Omental fat pad (tissue), 4 donors: ENCODE measurements around the gene PATZ1. TPM values are rescaled to one million over a fixed set of nuclear protein-coding genes. Genes with fewer than 3 reads are reported as not detected.
A peak's percentile ranks its signal among the peaks of the same experiment; 100 is the strongest.

Experiments used
- ATAC-seq: fragments of 150-250 bp; one replicate; pipeline ENCODE4 v1.9.1; 2016; ENCODE audit warnings: mild to moderate bottlenecking, moderate library complexity; ENCODE audit not compliant: low FRiP score
- DNase-seq: peaks from one replicate; pipeline ENCODE4 v3.0.0-alpha.2; 2019; ENCODE audit warnings: low spot score
- total RNA-seq, 4 donors: library from RNA; depleted of rRNA; stranded (reverse); fragments of >200 nt; gene quantifications; one replicate each; pipeline ENCODE4 v1.1.0, GENCODE V29; 2016
- TF ChIP-seq, protein P1 (sequence below), 3 donors: fragments of 450-650 bp; IDR thresholded peaks; one replicate each; pipeline ENCODE4 v1.5.1; 2016 to 2017; ENCODE audit warnings: antibody characterized with exemption in 3 of 3, mild to moderate bottlenecking in 3 of 3, moderate library complexity in 2 of 3

The PATZ1 gene
- total RNA-seq, 4 donors from 2014 or later: 10.8 to 15.4 (median 14.8) TPM

DNA sequence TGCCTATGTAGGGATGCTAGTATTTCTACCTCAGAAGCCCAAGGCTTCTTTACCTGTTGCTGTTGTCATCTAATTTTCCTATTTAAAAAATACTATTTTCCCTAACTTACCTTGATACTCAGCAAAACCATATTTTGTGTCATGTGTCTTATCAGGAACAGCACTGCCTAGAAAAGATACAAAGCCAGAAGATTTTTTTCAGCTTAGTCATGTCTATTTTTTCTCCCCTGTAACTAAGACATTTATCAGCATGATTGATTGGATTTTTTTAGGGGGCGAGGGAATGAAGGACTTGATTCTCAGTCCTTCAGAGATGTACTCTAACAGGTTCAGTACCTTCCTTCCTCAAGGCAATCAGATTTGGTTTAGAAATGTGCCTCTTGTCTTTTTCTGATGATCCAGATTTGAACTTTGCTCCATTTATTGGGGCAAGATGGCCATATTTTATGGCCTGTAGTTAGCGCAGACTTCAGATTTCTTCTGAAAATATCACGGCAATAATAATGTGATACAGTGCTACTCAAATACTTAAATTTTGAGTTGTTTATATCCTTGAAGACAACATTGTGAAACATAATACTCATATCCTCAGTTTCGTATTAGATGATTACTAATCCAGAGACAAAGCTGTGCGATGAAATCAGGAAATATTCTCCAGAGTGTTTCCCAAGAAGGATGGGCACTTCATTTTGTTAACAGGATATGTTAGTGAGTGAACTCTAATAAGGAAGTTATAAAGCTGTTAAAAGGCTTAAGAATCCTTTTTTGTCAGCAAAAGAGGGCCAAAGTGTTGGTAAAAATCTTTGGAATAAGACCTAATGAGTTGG is 50.1 kb downstream of the PATZ1 start:
- peak; percentile 33 for ATAC-seq
- TF ChIP-seq, protein P1, sequence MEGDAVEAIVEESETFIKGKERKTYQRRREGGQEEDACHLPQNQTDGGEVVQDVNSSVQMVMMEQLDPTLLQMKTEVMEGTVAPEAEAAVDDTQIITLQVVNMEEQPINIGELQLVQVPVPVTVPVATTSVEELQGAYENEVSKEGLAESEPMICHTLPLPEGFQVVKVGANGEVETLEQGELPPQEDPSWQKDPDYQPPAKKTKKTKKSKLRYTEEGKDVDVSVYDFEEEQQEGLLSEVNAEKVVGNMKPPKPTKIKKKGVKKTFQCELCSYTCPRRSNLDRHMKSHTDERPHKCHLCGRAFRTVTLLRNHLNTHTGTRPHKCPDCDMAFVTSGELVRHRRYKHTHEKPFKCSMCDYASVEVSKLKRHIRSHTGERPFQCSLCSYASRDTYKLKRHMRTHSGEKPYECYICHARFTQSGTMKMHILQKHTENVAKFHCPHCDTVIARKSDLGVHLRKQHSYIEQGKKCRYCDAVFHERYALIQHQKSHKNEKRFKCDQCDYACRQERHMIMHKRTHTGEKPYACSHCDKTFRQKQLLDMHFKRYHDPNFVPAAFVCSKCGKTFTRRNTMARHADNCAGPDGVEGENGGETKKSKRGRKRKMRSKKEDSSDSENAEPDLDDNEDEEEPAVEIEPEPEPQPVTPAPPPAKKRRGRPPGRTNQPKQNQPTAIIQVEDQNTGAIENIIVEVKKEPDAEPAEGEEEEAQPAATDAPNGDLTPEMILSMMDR (IDR thresholded peaks at IDR 0.05): no peak
- DNase-seq: no peak

DNA sequence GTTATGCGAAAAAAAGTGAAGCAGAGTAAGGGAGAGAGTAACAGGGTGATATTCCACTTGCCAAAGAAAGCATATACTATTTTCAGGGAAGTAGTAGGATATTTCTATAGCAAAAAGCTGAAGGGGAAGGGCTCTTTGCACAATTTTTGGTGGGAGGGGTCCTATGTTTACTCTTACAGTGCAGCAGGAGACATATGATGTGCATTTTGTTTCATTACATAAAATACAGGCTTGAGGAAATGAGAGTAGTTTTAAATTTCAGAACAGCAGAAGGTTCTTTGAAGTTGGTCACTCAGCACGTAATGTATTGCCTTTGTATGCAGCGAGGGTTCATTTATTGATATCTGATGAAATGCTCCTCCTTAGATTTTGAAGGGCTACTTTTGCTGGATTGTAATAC is 50.8 kb downstream of the PATZ1 start:
- DNase-seq (no peak), ATAC-seq (no peak)
- TF ChIP-seq, protein P1 (IDR thresholded peaks at IDR 0.05): no peak

DNA sequence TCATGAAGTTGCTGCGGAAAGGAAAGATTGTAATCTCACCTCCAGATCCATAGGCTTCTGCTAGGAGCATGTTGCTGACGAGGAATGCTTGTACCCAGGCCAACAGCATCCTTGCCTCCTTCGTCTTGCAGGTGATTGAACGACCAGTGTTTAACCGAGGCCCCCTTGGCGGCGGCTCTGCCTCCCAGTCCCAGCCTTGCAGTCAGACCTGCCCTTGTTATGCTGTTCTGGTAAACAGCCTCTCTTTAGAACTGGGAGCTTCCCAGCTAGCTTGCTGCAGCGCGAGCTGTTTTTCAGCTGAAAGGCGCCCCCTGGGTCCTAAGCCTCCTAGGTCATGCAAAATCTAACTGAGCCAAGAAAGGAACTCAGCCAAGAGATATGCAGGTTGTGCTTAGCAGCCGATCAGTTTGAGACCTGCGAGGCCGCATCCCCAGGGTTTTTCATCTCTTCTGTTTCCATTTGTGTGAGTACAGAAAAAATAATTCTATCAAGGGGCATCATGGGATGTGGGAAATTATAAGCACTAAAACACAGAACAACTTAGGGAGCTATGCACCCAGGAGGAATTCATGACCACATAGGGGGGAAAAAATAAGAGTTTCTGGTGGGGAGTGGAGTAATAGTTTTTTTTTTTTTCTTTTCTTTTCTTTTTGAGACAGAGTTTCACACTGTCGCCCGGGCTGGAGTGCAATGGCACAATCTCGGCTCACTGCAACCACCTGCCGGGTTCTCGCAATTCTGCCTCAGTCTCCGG is 53.7 kb downstream of the PATZ1 start, which contains the start of gene PIK3IP1:
PIK3IP1 (minus strand) TSS at position 253 of the 754 bp plus-strand sequence; CDS start at position 109, 144 bp downstream.
- TF ChIP-seq, protein P1 (IDR thresholded peaks at IDR 0.05): peak in 1 of 3 donors; percentile 9
- peak; percentile 49 for ATAC-seq
- peak; percentile 76 for DNase-seq

DNA sequence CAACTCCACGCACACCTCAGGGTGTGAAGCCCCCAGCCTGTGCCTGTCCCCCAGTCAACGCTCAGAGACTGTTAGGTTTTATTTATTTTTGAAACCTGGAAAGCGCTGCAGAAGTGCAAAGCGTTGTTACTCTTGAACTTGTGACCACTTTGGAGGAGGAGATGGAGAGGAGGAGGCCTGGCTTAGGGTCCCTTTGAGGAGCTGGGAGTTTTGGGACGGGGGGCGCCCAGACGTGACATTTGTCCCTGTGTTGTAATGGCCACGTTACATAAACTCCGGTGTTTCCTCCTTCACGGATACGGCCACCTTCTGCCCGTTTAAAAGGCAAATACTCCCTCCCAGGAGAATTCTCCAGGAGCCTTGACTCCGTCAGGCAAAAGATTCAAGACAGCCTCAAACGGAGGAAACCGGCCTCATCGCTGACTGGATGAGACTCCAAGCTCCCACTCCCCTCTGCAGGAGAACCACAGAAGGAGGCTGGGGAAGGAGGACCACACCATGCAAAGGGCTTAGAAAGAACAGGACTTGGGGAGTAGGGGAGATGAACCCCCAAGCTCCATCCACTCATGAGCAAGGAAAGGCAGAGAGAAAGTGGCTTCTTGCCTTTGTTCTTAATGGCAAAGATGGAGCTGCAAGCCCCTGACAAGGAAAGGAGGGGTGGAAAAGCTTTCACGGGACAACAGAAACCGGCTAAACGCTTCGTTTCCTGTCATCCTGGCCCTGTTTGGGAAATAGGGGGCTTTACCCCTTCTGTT is 54.5 kb downstream of the PATZ1 start:
- DNase-seq (no peak), ATAC-seq (no peak)
- TF ChIP-seq, protein P1 (IDR thresholded peaks at IDR 0.05): no peak

DNA sequence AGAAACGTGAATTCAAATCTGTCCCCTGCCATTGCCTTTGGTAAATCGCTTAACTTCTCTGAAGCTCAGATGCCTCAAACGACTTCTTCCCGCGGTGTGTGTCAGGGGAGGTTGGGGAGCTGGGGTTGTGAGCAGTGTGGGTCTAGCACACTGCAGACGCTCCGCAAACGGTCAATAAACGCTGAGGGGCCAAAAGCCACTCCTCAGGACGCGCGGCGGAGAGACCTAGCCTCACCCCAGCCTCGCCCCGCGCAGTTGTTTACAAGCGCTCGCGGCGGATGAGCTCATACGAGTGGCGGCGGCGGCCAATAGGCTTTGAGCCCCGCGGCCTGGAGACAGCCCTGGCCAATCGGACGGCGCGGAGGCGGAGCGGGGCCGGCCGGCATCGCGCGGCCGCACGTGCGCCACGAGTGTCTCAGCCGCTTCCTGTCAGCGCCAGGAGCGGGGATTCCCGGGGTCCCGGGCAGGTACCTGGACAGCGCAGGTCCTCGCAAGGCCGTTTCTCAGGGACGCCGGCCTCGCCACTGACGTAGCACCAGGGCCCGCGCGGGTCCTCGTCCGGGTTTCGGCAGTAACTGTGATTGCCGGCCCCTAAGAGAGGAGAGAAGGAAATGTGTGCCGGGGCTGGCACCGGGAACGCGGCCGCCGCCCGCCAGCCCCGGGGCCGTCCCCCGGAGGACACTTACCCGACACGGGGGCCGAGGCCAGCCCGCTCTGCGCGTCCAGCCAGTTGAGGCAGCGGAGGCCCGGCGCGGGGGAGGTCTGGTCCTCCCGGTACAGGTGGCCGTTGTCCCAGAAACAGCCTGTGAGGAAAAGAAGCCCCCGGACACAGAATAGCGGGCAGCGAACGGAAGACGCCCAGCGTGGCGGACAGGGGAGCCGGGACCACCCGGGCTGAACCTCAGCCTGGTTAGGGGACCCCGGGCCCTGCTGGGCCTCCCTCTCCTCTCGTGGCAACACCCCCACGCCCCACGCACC is 55.4 kb downstream of the PATZ1 start:
- peak; percentile 85 for DNase-seq
- peak; percentile 86 for ATAC-seq
- TF ChIP-seq, protein P1 (IDR thresholded peaks at IDR 0.05): no peak

DNA sequence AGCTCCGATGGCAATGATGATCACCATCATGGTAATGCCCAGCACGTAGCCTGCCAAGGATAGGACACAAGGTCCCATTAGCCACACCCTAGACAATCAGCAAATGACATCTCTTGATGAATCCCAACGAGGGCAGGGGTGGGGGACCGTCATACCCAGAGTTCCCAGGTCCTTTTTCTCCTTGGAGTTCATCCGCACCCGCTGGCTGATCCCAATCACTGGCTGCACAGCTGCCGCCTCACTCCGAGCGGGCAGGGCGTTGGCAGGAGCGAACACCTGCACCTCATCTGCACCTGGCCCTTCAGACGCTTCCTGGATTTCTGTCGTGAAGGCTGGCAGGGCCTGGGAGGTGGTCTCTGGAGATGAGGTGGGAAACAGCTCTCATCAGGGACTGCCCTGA is 56.8 kb downstream of the PATZ1 start:
- no peak for DNase-seq

More for the DNA sequence above, 56.8 kb downstream of the PATZ1 start:
- TF ChIP-seq, protein P1 (IDR thresholded peaks at IDR 0.05): no peak
- ATAC-seq: no peak
